ENCODE results near the gene SPATA6L. TPM values are rescaled to one million over a fixed set of nuclear protein-coding genes. Genes with fewer than 3 reads are reported as not detected.
A peak's percentile ranks its signal among the peaks of the same experiment; 100 is the strongest.

Gene SPATA6L
- total and polyA plus RNA-seq, 2 of the 13 experiments (the other 11 are each of a cell fraction or from before 2014, with no cell fraction given) = 1.1 to 1.9 TPM

- TF ChIP-seq ZNF331 (CRISPR knock-in tag; IDR thresholded peaks at IDR 0.05) (peak; percentile 73; the same call in 1 of the 2 replicates), ELK4 (CRISPR knock-in tag; IDR thresholded peaks at IDR 0.05; ENCODE audit: borderline replicate concordance) (no peak), AHDC1 (CRISPR knock-in tag; IDR thresholded peaks at IDR 0.05; ENCODE audit: borderline replicate concordance) (no peak), NR0B2 (CRISPR knock-in tag; IDR thresholded peaks at IDR 0.05) (0 out of 2 replicates have a peak, but pooled peaks have one; percentile 75), PRDM15 (CRISPR knock-in tag; IDR thresholded peaks at IDR 0.05) (peak; percentile 43; the same call in 1 of the 2 replicates), ZNF678 (CRISPR knock-in tag; IDR thresholded peaks at IDR 0.05) (no peak), NFYB (CRISPR knock-in tag; IDR thresholded peaks at IDR 0.05) (peak; percentile 28; the same call in 1 of the 2 replicates), JUND (CRISPR knock-in tag; IDR thresholded peaks at IDR 0.05) (peak; percentile 27; the same call in 1 of the 2 replicates), ZNF629 (CRISPR knock-in tag; conservative IDR thresholded peaks at IDR 0.05) (peak; percentile 20; the same call in 1 of the 2 replicates), ZNF746 (CRISPR knock-in tag; IDR thresholded peaks at IDR 0.05) (no peak), POLR2AphosphoS5 (IDR thresholded peaks at IDR 0.05; ENCODE audit: low read depth, low read length) (peak; percentile 95), SOX5 (CRISPR knock-in tag; IDR thresholded peaks at IDR 0.05; ENCODE audit: borderline replicate concordance) (no peak; the same call in 1 of the 2 replicates), ZNF232 (CRISPR knock-in tag; IDR thresholded peaks at IDR 0.05; ENCODE audit: borderline replicate concordance) (peak; percentile 69; the same call in 1 of the 2 replicates), NCOA2 (CRISPR knock-in tag; IDR thresholded peaks at IDR 0.05) (peak; percentile 46), EP300 (IDR thresholded peaks at IDR 0.05; ENCODE audit: low read depth in 2 of 2, low read length in 2 of 2) (peak; percentile 16 to 17; a peak in 2 of 4 replicates), EP300 (CRISPR knock-in tag; IDR thresholded peaks at IDR 0.05; ENCODE audit: borderline replicate concordance) (peak; percentile 34), TRIM24 (CRISPR knock-in tag; IDR thresholded peaks at IDR 0.05) (no peak), ZNF83 (CRISPR knock-in tag; IDR thresholded peaks at IDR 0.05; ENCODE audit: borderline replicate concordance) (no peak; the same call in 1 of the 2 replicates)
Observed at GRCh38 chr9:4679268-4680172, 13.2 kb upstream of the SPATA6L start, which contains the start of gene CDC37L1 (continued).

All from HepG2 (cell line).